GM19238 (cell line): ENCODE results near the gene CA10.
A peak's percentile ranks its signal among the peaks of the same experiment; 100 is the strongest.

Experiments used
- DNase-seq: peaks from one replicate; pipeline ENCODE4 v3.0.0; 2011; ENCODE audit warnings: low spot score; ENCODE audit not compliant: insufficient read length

CA10 gene

DNA sequence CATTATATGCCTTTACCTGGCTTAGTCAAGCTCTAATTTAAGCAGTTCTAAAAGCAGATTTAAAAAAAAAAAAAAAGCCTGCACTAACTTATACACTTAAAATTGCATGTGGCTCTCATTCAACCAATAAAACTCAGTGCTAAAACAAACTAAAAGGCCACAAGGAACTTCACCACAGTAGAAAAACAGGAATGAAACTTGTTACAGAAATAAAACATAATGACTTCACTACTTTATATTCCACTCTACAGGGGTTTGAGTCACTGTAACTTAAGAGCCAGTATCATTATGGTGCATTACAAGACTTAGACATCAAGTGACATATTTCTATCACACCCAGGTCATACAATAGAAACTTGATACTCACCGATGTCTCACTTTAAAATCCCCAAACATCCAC, 11.1 kb downstream of the CA10 start:
- DNase-seq, result no peak

DNA sequence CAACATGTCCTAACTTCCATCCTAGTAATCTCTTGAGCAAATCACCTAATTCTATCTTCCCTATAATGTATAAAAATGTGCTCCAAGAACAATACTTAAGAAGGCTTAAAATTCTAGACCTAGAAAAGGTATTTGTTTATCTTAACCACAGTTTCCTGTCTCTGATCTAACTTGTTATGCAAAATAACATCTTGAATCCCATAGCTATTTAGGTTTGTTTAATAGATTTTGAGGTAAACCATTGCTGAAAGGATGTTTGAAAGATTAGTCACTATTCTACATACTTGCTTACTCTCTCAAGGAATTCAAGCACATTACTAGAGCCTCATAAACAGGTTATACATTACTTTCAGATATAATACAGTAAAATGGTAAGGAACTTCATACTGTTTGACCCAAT, 13.0 kb downstream of the CA10 start:
- DNase-seq, result no peak

DNA sequence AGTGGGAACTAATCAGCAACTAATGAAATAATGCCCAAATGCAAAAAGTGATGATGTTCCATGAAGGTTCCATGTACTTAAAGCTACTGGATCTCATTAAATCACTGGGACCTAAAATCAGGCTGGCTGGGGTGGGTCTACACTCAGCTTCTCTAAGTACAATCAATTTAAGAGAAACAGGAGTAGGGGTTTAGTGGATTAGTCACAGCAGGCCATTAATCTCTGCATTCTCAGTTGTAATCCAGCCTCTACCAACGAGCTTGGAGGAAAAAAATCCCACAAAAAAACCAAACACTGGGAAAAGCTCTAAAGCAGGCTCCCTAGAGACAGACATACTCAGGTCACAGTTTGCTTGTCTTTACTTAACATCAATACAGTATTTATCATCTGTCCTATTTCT, 15.0 kb downstream of the CA10 start:
- no peak for DNase-seq

DNA sequence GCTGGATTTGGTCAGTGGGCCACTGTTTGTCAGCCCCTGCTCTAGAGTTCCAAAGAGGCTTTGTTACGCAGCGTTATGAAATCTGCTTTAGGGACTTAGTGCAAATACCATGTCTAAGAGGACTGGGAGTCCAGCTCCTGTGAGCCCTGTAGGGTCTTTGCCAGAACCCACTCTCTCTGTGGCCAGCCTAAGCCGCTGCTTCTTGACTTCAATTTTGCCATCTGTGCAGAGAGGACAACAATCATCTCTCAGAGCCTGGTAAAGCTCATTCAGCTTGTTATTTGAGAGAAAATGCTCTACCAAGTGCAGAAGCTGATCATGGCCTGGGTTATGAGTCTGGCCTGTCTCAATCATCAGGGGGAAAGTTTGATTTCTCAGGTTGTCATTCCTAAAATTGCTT, 17.9 kb downstream of the CA10 start:
- no peak for DNase-seq

DNA sequence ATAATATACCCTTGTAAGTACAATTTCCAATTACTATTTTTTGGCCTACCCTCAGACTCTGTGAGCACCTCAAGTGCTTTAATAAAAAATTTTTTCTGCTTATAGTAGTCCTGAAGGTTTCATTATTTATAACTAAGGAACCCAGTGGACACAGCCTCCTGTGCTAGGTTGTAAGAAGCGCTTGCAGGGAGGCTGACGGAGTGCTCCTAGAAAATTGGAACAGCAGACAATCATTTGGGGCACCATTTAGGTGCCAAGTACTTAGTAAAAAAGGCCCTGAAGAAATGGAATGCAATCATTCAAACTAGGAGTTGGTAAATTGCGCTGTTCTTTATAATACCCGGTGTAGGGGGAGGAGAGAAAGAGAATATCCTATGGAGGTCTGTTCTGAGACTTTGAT, 19.8 kb downstream of the CA10 start:
- no peak for DNase-seq

DNA sequence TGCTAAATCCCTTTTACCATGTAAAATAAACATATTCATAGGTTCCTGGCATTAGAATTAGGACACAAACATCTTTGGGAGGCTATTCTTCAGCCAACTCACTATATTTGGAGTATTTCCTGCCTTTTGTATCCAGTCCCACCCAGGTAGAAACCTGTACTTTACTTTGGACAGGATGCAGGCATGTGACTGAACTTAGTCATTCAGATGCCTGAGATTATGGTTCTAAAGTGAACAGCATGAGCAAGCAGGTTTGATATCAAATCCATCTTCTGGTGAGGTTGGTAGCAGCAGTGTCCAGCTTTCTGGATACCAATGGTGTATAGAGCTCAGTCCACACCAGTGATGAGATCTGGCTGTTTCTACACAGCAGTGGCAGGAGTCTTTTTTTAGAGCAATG, 20.2 kb downstream of the CA10 start:
- no peak for DNase-seq

DNA sequence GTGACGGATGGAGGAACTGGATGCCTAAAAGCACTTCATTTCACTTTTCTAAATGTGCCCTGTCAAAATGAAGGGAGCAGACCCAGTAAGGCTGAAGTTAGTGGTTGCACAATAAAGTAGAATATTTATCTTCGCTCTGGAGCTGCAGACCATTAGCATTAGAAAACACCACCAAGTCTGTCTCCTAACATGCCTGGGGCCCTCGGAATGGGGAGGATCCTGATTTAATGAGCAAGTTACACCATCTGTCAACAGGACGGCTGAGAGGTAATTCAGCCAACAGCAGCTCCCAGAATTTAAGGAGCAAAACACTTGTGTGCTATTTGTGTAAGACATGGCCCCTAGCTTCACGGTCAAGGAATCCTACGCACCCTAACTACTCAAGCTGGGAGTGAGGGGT, 22.3 kb downstream of the CA10 start:
- no peak for DNase-seq

DNA sequence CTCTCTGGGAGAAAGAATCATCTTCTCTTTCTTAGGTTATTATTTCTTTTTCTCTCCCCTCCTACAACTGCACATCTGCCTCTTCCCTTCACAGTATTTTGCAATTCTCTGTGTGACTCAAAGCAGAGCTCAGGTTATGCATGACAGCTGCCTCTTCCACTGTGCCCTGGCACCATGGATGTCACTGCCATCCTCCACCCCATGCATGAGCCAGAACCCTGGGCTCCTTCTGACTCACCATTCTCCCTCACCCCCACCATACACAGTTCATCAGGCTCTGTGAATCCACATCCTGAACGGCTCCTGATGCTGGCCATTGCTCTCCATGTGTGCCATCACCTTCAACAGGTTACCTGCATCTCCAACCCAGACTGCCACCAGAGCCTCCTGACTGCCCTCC, 23.9 kb downstream of the CA10 start:
- no peak for DNase-seq

DNA sequence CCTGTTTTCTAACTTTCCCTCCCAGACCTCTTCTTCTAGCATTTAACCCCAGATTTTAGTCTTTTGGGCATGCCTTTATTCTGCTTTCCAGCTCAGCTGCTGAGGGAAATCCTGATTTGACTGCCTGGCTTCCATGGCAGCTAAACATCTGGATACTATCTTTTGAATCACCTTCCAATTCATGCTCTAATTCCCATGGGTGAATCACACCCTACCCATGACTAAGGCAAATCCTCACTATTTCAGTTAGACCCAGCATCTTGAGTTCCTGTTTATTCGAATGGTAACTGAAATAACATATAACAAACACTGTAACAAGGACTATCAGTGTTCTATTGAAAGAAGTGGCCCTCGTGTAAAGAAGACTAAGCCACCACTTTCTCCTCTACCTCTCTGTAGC, 29.8 kb downstream of the CA10 start:
- DNase-seq, result no peak

DNA sequence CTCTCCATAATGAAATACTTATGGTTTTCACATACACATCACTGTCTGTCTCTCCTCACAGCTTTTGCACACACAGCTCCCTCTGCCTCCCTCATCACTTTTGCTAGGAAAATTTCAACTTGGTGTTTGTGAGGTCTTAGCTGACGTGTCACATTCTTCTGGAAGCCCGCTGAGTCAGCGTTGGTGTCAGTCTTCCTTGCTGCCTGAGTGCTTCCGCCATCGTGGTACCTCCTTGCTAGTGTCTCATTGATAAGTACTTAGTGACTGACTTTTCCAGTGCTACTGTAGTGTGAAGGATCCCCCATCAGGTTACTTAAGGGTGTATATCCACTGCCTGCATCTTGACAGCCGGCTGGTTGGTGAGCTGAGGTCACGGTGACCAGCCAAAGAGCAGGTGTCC, 33.5 kb downstream of the CA10 start:
- DNase-seq, result no peak

DNA sequence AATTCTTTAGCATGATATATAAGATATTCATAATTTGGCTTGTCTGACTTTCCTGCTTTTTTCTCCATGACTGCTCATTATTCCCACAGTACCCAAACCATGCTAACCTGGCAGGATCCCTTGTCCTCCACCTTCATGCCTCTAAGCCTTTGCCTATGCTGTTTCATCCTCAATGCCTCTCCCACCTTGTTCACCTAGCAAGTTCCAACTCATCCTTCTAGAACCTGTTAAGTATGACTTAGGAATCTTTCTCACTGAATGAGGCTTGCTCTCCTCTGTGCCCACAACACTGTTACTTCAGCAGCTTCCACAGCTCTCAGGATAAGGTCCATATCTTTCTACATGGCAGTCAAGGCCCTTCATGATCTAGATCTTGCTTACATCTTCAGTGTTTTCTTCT, 34.0 kb downstream of the CA10 start:
- no peak for DNase-seq

DNA sequence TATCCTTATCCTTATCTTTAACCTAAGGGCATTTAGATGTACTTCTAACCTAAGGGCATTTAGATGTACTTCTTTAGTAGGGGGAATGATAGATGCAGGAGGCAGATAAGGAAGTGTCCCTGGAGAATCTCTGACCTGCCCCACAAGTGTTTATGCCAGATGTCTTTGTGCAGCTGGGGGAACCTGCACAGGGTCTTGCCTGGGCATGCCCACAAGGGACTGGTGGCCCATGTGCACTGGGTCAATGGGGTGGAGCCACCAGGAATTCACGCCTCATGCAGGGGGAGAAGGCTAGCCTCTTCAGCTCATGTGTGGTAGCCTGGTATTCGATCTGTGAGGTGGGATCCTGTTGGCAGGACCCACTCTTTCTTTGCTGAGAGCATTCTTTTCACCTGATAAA, 38.0 kb downstream of the CA10 start:
- DNase-seq, result no peak

DNA sequence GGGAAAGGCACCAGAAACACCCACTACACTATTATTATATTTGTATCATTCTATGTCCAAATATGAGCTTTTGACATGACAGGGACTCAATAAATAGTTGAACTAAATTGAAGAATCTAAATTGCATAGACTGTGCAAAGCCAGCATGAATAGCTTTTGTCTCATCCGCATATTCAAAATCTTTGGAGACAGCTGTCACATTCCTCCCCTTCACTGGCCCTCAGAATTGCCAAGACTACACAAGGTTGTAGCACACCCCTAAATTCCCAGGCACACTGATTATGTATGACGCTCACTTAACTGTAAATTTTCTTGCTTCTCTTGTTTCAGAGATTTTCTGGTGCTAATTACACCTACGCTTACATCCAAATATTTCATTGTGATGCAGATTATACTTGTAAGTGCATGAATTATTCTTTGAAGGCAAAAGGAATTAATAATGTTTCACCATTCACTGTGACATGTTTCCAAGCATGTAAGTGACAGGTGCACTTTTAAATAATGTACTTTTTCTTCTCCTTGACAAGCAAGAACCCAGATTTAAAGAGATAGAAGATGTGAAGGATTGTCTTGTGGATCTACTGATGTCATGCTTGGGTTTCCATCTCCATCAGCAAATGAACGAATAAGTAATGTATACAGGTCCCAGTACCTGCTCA, 47.5 kb downstream of the CA10 start:
- DNase-seq, result no peak

DNA sequence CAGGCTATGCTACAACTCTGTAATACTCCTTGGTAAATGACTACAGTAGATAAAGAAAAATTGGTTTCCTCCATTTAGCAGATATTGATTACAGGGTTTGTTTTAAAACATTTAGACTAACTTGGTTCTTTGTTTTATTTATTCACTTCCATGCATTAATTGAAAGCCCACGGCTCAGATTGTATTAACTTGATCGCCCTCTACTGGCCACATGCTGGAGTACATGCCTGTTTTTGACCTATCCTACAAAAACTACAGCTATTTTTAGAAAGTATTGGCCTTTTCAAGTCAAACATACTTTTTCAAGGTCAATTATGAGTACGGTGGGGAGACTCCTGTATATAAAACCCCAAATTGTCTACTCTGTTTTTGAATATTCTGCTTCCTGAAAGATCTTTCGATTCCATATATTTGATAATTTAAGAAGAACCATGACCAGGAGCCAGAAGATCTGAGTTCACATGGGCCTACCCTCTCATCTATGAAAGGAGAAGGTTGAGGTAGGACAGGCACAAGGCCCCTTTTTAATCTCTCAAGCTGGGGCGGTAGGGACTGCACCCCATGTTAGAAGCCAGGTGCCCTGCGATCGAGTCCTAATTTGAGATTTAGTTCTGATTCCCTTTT, 51.8 kb downstream of the CA10 start:
- DNase-seq, result peak; percentile 6

DNA sequence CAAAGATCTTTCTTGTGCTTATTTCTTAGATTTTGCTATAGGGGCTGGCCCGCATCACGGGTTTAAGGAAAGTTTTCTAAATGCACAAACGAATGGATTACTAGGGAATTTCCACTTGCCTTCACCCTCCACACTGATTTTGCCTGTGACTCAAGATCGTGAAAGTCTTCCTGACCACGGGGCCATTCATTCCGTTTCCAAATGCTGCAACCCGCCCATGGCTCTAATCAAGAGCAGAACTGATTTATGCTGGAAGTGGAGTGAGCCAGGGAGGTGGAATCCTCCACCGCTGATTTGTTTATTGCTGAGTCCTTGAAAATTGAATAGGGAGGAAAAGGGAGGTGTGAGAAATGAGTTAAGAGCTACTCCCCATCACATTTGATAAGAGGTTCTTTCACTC, 52.4 kb downstream of the CA10 start:
- no peak for DNase-seq

DNA sequence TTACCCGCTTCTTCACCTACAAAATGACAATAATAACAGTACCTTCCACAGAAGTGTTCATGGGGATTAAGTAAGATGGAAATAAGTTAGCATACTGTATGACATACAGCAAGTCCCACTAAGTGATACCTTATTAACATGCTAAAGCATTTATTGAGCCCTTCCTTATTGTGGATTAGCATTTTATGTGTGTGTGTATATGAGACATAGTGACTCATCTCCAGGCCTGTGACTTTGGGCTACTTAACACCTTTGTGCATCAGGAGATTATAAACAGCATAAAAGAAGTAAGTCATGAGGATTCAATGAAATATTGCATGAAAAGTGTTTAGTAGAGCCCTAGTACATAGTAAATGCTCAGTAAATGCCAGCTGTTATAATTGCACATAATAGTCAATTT, 52.9 kb downstream of the CA10 start:
- no peak for DNase-seq

DNA sequence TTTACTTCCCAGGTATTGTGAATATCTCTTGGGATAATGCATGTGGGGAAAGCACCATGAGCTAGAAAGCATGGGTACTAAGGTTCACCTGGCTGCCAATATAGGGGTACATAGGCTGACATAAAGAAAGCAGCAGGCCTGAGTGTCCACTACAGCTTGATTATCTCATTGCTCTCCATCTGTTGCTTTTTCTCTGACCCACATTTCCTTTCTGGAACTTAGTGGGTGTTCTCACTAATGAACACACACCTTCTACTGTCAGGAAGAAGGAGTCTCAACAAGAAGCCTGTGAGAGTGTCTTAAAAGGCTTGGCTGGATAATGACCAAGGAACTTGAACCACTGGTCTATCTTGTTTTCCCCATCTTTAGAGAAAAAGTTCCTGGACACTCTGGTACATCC, 62.5 kb downstream of the CA10 start:
- no peak for DNase-seq

DNA sequence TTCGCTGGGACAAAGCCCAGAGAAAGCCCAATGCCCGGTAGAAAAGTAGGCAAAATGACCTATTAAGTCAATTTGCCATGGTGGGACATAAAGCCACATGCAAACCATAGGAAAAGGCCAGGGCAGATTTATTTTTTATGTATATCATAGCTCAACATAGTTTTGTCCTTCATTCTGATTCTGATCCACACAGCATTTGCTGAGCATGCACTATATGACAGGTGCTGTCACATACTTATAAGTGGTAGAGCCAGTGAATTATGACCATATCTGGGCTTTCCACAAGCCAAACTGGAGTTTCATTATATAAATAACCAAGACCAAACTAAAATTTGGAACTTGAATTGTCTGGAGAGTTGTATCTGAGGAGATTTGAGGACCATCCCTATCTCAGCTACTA, 74.3 kb downstream of the CA10 start:
- no peak for DNase-seq

DNA sequence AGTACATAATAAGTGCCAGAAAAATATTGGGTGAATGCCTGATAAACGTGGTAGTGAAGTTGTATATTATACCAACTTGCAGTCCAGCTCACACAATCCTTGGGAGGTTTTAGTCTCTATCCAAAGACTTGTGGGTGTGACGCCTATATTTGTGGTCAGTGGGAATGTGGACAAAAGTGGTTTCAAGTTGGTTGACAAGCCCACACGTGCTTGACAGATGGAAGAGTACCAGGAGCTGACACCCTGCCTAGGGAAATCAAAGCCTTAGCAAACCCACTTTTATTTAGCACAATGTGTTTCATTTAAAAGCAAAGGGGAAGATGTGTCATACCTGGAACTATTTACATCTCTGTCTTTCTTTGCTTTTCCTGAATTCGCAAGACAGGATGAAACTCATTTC, 79.0 kb downstream of the CA10 start:
- no peak for DNase-seq

DNA sequence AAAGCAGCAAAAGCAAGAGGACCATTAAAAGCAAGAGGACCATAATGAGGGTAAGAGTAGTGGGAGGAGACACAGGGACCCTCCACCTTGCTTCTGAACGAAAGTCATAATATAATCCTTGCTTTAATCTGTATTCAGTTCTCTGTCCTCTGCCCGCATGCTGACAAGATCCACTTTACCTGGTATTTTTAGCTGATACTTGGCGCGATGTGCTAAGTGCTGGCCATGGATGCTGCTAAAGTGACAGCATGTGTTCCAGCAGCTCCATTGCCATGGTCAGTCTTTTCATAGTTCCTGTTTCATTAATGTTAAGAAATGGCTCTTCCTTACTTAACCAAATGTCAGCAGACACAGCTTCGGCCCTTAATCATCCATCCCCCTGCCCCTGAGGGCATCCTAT, 86.8 kb downstream of the CA10 start:
- no peak for DNase-seq

DNA sequence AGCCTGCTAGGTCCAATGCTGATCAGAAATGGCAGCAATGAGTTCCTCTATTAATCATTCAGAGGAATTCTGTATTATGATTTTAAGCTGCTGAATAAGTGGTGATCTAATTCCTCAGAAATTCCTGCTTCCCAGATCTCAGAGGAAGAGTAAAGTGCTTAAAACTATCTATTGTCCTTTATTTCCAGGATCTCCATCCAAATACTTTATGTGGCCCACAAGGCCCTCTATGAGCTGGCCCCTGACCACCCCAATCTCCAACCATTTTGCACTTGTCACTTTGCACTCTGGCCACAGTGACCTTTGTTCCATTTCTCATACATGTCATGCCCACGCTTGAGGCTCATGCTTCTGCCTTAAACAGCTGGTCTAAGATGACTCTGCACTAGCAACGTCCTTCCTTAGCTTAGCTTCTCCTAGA, 93.7 kb downstream of the CA10 start:
- DNase-seq, result no peak

DNA sequence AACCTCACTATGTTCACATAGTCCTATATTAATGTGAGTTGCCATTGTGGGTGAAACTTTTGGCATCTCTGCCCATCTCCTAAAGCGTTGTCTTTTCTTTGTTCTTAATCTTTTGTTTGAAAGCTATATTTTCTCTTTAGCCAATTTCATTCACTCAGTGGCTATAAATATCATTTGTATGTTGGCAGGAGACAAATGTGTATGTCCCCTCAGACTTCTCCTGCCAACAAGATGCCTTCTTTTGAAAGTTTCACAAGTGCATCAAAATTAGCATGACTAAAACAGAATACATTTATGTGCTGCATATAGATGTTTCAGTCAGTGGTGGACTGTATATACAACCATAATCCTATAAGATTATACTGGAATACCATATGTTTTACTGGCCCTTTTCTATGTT, 109.0 kb downstream of the CA10 start:
- no peak for DNase-seq

DNA sequence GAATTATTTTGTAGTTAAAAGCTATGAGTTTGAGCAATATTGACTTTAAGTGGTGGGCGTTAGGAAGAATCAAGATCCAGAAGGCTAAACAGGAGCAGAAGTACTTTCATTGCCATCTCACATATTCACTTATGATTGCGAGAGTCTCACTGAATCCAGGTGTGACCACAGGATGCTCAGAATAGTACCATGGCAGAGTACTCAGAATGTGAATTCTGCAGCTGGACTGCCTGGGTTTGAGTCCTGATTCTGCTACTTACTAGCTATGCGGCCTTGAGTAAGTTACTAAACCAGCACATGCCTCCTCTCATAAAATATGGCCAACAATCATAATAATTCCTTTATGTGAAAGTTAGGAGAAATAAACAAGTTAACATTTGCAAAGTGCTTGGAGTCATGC, 109.5 kb downstream of the CA10 start:
- no peak for DNase-seq
